ENCODE results near the gene SLC38A8.

Gene SLC38A8

DNA sequence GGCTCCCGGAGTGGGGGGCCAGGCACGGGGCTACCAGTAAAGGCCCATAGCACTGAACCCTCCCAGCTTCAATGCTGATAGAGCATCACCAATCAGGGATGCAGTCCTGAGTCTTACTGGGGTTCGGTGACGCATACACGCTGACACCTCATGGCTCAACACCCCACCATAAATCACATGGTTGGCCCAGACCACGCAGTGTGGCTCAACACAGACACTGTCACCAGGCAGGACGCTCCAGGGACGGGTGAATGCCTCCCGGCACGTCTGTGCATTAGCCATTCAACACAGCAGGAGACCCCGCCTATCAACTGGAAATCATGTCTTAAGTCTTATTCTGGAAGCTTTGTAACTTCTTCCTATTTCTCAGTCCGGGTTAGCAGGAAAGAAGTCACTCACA is 39.6 kb downstream of the SLC38A8 start:
- in situ Hi-C loops (cut with HindIII; ENCODE audit: low sequenced_read_pairs), result no loop called here

DNA sequence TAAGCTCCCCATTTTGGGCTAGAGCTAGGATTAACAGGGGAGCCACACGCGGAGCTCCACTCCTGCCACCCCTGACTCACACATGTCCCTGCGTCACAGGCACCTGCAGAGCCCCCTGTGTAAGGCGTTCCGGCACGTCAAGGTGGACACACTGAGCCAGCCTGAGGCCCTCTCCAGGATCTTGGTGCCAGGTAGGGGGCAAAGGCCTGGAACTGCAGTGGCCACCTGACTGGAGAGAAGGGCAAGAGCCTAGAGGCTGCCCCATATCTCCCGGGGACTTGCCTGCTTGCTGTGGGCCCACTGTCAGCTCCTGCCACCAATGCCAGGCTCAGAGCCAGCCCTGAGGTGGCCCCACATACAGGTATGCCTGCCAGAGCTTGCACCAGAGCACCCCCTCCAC is 40.9 kb downstream of the SLC38A8 start:
- in situ Hi-C loops (cut with HindIII; ENCODE audit: low sequenced_read_pairs), result no loop called here

GRCh38 chr16:84000989-84001642 is 41.5 kb downstream of the SLC38A8 start:
- in situ Hi-C loops (cut with HindIII; ENCODE audit: low sequenced_read_pairs), result no loop called here

- in situ Hi-C loops (cut with HindIII; ENCODE audit: low sequenced_read_pairs), result no loop called here
Measured at GRCh38 chr16:83998091-83998490, 44.5 kb downstream of the SLC38A8 start.

- in situ Hi-C loops (cut with HindIII; ENCODE audit: low sequenced_read_pairs), result no loop called here
Measured at GRCh38 chr16:83996481-83997252, 45.9 kb downstream of the SLC38A8 start.

DNA sequence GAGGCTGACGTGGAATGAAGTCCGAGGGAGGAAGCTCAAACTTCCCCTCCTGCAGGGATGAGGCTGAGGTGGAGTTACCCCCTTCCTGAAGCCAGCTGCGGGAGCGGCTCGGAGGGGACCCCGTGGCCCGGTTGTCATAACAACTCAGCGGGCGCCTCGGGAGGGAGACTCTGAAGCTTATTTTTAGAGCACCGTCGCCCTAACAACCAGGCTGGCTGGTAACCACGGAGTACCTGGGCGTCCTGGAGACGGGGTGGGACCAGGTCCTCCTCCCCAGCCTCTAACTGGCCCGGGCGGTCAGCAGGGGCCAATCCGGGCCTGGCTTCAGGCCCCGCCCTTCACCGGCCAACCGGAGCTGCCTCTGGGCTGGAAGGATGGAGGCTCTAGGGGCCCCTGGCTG is 46.8 kb downstream of the SLC38A8 start:
- in situ Hi-C loops (cut with HindIII; ENCODE audit: low sequenced_read_pairs), result no loop called here

DNA sequence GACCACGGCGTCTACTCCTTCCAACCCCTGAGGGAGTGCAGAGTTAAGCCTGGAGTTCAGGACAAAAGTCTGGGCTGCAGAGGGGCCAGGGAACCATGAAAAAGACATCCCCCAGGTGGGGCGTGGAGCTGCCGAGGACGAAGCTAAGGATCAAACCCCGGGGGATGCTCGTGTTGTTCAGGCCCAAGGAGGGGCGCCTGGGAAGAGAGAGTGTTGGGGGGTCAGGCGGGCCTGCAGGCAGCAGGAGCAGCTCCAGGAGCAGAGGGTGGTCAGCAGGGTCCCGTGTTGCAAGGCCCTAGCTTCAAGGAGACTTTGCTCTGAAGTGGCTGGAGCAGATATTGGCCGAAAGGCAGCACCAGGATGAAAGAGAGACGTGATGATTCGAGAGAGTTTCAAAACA is 47.9 kb downstream of the SLC38A8 start:
- in situ Hi-C loops (cut with HindIII; ENCODE audit: low sequenced_read_pairs), result no loop called here

DNA sequence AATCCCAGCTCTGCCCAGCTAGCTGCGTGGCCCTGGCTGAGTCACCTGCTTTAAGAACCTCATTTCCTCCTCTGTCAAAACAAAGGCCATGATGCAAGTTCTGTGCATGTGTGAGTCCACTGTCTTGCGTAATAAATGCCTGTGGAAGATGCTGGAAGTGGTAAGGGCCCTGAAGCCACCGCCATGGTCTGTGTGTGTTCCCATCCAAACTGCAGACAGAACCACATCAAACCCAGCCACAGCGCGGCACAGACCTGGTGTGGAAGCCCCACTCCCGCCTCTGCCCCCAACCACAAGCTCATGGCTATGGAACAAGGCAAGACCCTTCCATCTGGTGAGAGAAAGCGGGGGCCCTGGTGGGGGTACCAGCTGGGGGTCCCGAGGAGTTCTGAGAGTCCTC is 48.5 kb downstream of the SLC38A8 start:
- in situ Hi-C loops (cut with HindIII; ENCODE audit: low sequenced_read_pairs), result no loop called here

- in situ Hi-C loops (cut with HindIII; ENCODE audit: low sequenced_read_pairs), result no loop called here
Measured at GRCh38 chr16:83992624-83993023, 50.0 kb downstream of the SLC38A8 start.

- in situ Hi-C loops (cut with HindIII; ENCODE audit: low sequenced_read_pairs), result no loop called here
Measured at GRCh38 chr16:83990492-83990891, 52.1 kb downstream of the SLC38A8 start.

- in situ Hi-C loops (cut with HindIII; ENCODE audit: low sequenced_read_pairs), result no loop called here
Measured at GRCh38 chr16:83989300-83989699, 53.3 kb downstream of the SLC38A8 start.

DNA sequence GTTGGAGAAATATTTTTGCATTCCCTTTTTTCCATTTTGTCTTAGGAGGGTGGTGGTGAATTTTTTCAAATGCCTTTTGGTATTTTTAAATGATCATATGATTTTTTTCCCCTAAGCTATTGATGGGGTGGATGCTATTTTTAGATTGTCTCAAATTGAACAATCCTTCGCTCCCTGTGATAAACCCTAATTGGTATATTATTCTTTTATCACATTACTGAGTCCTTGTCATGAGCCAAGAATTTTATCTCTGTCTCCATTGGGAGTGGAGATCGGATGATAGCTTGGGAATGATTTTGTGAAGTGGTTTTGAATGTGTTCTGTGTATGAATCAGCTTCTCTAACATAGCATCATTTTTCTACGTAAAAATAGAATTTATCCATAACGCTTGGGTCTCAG is 59.1 kb downstream of the SLC38A8 start:
- in situ Hi-C loops (cut with HindIII; ENCODE audit: low sequenced_read_pairs), result no loop called here

GRCh38 chr16:83981799-83982198 is 60.8 kb downstream of the SLC38A8 start:
- in situ Hi-C loops (cut with HindIII; ENCODE audit: low sequenced_read_pairs), result no loop called here

- in situ Hi-C loops (cut with HindIII; ENCODE audit: low sequenced_read_pairs), result no loop called here
Measured at GRCh38 chr16:83980794-83981193, 61.8 kb downstream of the SLC38A8 start.

DNA sequence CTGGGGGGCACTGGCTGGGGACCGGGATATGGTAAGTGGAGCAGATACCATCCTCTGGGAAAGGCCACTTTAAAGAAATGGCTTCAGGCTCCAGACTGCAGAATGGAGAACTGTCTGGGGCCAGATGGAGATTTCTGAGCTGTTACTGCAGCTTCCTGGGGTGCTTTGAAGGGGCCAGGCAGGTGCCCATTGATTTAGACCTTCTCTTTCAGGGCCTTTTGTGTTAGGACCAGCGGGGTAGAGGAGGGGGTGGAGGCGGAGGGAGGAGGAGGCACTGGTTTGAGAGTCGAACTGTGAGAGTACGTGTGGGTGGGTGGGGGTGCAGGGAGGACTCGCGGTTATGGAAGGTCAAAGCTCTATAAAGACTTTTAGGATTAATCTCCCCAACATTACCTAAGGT is 63.2 kb downstream of the SLC38A8 start:
- in situ Hi-C loops (cut with HindIII; ENCODE audit: low sequenced_read_pairs), result no loop called here

DNA sequence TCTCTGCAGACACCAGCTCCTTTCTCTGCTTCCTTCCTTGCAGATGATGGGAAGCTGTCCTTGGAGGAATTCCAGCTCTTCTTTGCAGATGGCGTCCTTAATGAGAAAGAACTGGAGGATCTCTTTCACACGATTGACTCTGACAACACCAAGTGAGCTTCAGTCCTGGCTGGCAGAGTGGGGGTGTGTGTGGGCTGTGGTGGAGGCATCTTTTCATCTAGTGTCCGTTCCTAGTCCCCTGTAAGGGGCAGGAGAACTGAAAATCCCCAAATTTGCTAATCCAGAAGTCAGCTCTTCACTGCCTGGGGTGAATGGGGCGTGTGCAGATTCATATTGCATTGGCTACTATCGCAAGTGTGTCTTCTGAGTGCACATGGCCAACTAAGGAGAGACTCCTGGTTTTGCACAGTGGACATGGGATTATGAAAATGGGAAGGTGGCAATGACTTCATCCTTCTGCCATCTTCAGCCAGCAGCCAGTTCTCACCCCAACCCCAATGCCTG is 64.1 kb downstream of the SLC38A8 start:
- in situ Hi-C loops (cut with HindIII; ENCODE audit: low sequenced_read_pairs), result no loop called here

GRCh38 chr16:83977056-83977815 is 65.4 kb downstream of the SLC38A8 start:
- in situ Hi-C loops (cut with HindIII; ENCODE audit: low sequenced_read_pairs), result no loop called here

DNA sequence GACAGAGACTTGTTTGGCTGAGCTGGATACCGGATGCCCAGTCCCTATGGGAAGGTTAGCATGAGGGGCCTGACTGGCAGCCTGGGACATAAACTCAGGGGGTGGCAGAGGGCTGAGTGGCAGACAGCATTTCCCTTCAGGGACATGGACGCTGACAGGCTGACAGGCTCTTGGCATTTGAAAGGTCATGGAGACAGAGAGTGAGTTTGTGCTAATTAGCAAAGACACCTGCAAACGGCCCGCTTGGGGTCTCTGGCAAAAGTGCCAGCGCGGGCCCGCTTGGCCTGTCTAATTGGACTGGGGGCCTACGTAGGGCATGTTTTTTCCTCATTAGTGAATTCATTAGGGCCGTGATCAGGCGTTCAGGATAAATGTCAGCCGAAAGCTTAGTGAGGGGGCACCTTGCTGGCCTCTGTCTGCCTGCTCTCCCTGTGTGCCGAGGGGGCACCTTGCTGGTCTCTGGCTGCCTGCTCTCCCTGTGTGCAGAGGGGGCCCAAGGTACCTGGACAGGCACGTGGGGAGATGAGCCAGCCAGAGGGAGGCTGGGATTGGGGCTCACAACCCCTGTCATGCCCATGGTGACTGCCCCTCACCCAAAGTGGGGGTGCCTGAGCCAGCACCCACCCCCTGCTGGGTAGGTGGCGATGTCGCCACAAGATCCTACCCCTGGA is 66.9 kb downstream of the SLC38A8 start:
- in situ Hi-C loops (cut with HindIII; ENCODE audit: low sequenced_read_pairs), result no loop called here

DNA sequence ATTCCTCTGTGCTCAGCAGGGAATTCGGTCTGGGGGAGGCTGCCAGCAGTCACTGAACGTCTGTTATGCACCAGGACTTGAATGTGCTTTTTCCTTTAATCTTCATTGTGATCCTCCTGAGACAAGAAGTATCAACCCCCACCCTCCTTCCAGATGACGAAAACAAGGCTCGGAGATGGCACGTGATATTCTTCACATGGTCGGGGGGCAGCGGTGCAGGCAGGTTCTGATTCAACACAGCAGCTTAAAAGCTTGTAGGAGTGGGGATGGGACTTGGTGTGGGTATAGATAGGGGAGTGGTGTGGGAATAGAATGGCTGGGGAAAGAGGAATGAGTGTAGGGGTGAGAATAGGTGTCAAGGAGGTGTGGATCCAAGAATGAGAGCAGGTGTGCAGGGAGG is 68.1 kb downstream of the SLC38A8 start:
- in situ Hi-C loops (cut with HindIII; ENCODE audit: low sequenced_read_pairs), result no loop called here

- in situ Hi-C loops (cut with HindIII; ENCODE audit: low sequenced_read_pairs), result no loop called here
Measured at GRCh38 chr16:83973581-83974385, 68.8 kb downstream of the SLC38A8 start.
